ENCODE measurements around the gene PHF14.

DNA sequence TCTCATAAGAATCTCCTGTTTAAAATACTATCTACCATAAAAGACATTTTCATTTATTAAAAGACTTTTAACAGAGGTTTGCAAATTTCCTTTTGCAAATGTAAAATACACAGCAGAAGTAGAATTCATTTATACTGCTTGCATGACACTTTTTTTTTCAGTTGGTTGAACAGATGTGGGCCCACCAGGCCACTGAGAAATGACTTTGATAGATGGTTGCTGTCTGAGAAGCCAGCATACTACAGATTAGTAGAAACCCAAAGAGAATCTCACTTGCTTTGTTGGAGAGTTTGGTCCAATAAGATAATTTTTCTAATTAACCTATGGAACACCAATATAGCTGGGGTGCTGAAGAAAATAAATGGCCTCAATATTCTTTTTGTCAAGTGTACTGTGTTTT is 66.3 kb downstream of the PHF14 start:
- no peak for TF ChIP-seq CTCF (IDR thresholded peaks at IDR 0.05)
- TF ChIP-seq POLR2A (IDR thresholded peaks at IDR 0.05), result no peak
